ENCODE results near the gene HBA2. TPM values are rescaled to one million over a fixed set of nuclear protein-coding genes. Genes with fewer than 3 reads are reported as not detected.

The HBA2 gene
- total and polyA plus RNA-seq, 9 of the 15 experiments (the other 6 are each of a cell fraction or from before 2014, with no cell fraction given) = 40.4 to 853 (median 286) TPM

DNA sequence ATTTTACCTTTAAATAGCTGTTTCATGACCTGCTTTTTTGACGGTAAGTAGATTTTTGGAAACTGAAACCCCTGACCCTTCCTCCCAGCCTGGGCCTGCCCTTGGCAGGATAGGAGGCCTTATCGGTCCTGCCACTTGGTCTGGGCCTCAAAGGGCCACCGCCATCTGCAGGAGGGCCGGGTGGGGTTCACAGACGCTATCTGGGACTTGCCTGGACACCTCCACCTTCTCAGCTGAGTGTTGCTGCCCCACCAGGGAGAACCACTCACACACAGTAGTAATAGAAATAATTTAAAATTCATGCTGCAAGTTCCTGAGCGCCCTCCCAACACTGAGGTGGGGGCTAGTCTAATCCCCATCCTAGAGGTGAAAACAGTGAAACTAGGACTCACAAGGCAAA, 29.6 kb upstream of the HBA2 start (continued):
- TF ChIP-seq, protein P1, sequence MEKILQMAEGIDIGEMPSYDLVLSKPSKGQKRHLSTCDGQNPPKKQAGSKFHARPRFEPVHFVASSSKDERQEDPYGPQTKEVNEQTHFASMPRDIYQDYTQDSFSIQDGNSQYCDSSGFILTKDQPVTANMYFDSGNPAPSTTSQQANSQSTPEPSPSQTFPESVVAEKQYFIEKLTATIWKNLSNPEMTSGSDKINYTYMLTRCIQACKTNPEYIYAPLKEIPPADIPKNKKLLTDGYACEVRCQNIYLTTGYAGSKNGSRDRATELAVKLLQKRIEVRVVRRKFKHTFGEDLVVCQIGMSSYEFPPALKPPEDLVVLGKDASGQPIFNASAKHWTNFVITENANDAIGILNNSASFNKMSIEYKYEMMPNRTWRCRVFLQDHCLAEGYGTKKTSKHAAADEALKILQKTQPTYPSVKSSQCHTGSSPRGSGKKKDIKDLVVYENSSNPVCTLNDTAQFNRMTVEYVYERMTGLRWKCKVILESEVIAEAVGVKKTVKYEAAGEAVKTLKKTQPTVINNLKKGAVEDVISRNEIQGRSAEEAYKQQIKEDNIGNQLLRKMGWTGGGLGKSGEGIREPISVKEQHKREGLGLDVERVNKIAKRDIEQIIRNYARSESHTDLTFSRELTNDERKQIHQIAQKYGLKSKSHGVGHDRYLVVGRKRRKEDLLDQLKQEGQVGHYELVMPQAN (IDR thresholded peaks at IDR 0.05; ENCODE audit: borderline replicate concordance) = no peak
- TF ChIP-seq, protein P2, sequence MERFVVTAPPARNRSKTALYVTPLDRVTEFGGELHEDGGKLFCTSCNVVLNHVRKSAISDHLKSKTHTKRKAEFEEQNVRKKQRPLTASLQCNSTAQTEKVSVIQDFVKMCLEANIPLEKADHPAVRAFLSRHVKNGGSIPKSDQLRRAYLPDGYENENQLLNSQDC (CRISPR knock-in tag; IDR thresholded peaks at IDR 0.05) = no peak
- TF ChIP-seq POLR2B (IDR thresholded peaks at IDR 0.05; ENCODE audit: low read depth, partially characterized antibody) (no peak), SREBF2 (CRISPR knock-in tag; IDR thresholded peaks at IDR 0.05) (no peak), NCOR1 (IDR thresholded peaks at IDR 0.05) (peak; percentile 96), DMBX1 (CRISPR knock-in tag; IDR thresholded peaks at IDR 0.05; ENCODE audit: borderline replicate concordance) (peak; percentile 89), CBFA2T2 (conservative IDR thresholded peaks at IDR 0.05) (peak; percentile 97), U2AF1 (optimal IDR thresholded peaks at IDR 0.05; ENCODE audit: low read depth, low read length) (no peak), SP1 (CRISPR knock-in tag; IDR thresholded peaks at IDR 0.05) (no peak), ZNF239 (CRISPR knock-in tag; IDR thresholded peaks at IDR 0.05) (peak; percentile 19; the same call in 1 of the 2 replicates)
- TF ChIP-seq, protein P3, sequence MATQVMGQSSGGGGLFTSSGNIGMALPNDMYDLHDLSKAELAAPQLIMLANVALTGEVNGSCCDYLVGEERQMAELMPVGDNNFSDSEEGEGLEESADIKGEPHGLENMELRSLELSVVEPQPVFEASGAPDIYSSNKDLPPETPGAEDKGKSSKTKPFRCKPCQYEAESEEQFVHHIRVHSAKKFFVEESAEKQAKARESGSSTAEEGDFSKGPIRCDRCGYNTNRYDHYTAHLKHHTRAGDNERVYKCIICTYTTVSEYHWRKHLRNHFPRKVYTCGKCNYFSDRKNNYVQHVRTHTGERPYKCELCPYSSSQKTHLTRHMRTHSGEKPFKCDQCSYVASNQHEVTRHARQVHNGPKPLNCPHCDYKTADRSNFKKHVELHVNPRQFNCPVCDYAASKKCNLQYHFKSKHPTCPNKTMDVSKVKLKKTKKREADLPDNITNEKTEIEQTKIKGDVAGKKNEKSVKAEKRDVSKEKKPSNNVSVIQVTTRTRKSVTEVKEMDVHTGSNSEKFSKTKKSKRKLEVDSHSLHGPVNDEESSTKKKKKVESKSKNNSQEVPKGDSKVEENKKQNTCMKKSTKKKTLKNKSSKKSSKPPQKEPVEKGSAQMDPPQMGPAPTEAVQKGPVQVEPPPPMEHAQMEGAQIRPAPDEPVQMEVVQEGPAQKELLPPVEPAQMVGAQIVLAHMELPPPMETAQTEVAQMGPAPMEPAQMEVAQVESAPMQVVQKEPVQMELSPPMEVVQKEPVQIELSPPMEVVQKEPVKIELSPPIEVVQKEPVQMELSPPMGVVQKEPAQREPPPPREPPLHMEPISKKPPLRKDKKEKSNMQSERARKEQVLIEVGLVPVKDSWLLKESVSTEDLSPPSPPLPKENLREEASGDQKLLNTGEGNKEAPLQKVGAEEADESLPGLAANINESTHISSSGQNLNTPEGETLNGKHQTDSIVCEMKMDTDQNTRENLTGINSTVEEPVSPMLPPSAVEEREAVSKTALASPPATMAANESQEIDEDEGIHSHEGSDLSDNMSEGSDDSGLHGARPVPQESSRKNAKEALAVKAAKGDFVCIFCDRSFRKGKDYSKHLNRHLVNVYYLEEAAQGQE (IDR thresholded peaks at IDR 0.05; ENCODE audit: borderline replicate concordance) = peak; percentile 27; the same call in 1 of the 2 replicates
- TF ChIP-seq, protein P3 (CRISPR knock-in tag; IDR thresholded peaks at IDR 0.05; ENCODE audit: low read depth) = no peak
- TF ChIP-seq, protein P4, sequence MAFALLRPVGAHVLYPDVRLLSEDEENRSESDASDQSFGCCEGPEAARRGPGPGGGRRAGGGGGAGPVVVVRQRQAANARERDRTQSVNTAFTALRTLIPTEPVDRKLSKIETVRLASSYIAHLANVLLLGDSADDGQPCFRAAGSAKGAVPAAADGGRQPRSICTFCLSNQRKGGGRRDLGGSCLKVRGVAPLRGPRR (CRISPR knock-in tag; IDR thresholded peaks at IDR 0.05) = no peak
- TF ChIP-seq, protein P5, sequence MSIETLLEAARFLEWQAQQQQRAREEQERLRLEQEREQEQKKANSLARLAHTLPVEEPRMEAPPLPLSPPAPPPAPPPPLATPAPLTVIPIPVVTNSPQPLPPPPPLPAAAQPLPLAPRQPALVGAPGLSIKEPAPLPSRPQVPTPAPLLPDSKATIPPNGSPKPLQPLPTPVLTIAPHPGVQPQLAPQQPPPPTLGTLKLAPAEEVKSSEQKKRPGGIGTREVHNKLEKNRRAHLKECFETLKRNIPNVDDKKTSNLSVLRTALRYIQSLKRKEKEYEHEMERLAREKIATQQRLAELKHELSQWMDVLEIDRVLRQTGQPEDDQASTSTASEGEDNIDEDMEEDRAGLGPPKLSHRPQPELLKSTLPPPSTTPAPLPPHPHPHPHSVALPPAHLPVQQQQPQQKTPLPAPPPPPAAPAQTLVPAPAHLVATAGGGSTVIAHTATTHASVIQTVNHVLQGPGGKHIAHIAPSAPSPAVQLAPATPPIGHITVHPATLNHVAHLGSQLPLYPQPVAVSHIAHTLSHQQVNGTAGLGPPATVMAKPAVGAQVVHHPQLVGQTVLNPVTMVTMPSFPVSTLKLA (conservative IDR thresholded peaks at IDR 0.05) = peak in 1 of 2 experiments; percentile 47; a peak in 1 of 4 replicates
- TF ChIP-seq, protein P6, sequence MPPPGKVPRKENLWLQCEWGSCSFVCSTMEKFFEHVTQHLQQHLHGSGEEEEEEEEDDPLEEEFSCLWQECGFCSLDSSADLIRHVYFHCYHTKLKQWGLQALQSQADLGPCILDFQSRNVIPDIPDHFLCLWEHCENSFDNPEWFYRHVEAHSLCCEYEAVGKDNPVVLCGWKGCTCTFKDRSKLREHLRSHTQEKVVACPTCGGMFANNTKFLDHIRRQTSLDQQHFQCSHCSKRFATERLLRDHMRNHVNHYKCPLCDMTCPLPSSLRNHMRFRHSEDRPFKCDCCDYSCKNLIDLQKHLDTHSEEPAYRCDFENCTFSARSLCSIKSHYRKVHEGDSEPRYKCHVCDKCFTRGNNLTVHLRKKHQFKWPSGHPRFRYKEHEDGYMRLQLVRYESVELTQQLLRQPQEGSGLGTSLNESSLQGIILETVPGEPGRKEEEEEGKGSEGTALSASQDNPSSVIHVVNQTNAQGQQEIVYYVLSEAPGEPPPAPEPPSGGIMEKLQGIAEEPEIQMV (tag; conservative IDR thresholded peaks at IDR 0.05; ENCODE audit: low read depth) = no peak
